ENCODE data around the gene ELMO2.

ELMO2 gene

DNA sequence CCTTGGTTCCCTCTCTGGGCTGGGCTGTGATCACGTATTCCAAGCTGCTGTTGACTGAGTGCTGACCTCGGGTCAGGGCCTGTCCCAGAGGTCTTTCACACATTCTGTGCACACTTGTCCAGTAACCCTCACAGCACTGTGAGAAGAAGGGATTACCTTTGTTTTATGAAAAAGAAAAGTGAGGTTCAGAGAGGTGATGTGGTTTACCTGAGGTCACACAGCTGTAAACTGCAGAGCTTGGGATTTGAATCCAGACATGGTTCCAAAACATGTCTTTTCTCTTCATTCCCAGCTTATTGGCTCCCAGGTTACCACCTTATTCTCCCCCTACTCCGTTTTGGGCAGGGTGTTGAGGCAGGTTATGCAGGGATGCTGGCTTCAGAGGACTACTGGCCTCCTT lies 69.7 kb downstream of the ELMO2 start:
- DNase-seq (ENCODE audit: low spot score) (no peak), ATAC-seq (ENCODE audit: low read depth) (no peak)
- H3K9me3 ChIP-seq (ENCODE audit: severe bottlenecking) = no peaks in the 10 kb centered on the region
- peaks cover 33% of the 10 kb centered on the region for H3K27me3 ChIP-seq (ENCODE audit: insufficient read depth, poor library complexity, severe bottlenecking)
- H3K4me1 ChIP-seq (ENCODE audit: insufficient read depth, poor library complexity, severe bottlenecking) = no peaks in the 10 kb centered on the region
- no peak overlapping the region for H3K4me3 ChIP-seq (ENCODE audit: severe bottlenecking)
- no peaks in the 10 kb centered on the region for H3K36me3 ChIP-seq (ENCODE audit: low read depth)
- H3K27ac ChIP-seq (ENCODE audit: poor library complexity, severe bottlenecking) = no peak overlapping the region
- TF ChIP-seq, protein P1, sequence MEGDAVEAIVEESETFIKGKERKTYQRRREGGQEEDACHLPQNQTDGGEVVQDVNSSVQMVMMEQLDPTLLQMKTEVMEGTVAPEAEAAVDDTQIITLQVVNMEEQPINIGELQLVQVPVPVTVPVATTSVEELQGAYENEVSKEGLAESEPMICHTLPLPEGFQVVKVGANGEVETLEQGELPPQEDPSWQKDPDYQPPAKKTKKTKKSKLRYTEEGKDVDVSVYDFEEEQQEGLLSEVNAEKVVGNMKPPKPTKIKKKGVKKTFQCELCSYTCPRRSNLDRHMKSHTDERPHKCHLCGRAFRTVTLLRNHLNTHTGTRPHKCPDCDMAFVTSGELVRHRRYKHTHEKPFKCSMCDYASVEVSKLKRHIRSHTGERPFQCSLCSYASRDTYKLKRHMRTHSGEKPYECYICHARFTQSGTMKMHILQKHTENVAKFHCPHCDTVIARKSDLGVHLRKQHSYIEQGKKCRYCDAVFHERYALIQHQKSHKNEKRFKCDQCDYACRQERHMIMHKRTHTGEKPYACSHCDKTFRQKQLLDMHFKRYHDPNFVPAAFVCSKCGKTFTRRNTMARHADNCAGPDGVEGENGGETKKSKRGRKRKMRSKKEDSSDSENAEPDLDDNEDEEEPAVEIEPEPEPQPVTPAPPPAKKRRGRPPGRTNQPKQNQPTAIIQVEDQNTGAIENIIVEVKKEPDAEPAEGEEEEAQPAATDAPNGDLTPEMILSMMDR (IDR thresholded peaks at IDR 0.05; ENCODE audit: poor library complexity, severe bottlenecking) = no peak

DNA sequence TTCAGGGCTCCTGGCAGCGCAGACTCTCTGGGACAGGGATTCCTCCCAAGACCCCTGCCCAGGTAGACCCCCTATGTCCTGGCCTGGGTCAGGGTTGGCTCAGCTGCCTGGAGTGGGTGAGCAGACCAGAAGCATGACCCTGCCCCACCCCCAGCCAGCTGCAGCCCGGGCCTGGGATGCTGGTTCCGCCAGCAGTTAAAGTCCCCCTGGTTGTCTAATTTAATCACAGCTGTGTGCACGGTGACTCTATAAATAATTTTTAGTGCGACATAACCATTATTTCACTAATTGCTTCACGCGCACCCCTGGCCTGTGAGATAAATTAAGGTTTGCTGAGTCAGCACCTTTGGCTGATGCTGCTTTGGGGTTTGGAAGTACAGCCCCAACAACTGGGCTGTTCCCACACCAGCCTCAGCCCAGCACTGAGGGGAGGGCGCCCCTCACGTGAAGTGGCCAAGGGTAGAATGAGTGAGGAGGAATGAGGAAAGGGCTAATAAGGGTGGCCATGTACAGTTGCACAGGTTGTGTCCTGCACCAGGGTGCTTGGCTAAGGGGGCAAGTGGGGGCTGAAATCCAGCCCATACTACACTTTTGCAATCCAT lies 72.0 kb downstream of the ELMO2 start:
- Histone ChIP-seq H3K9me3 (ENCODE audit: severe bottlenecking) (no peaks in the 10 kb centered on the region), H3K4me3 (ENCODE audit: severe bottlenecking) (no peak overlapping the region), H3K4me1 (ENCODE audit: insufficient read depth, poor library complexity, severe bottlenecking) (no peaks in the 10 kb centered on the region), H3K27me3 (ENCODE audit: insufficient read depth, poor library complexity, severe bottlenecking) (peaks cover 19% of the 10 kb centered on the region), H3K27ac (ENCODE audit: poor library complexity, severe bottlenecking) (no peak overlapping the region), H3K36me3 (ENCODE audit: low read depth) (no peaks in the 10 kb centered on the region)
- no peak for DNase-seq (ENCODE audit: low spot score)
- TF ChIP-seq, protein P1 (IDR thresholded peaks at IDR 0.05; ENCODE audit: poor library complexity, severe bottlenecking) = no peak
- ATAC-seq (ENCODE audit: low read depth) = no peak

DNA sequence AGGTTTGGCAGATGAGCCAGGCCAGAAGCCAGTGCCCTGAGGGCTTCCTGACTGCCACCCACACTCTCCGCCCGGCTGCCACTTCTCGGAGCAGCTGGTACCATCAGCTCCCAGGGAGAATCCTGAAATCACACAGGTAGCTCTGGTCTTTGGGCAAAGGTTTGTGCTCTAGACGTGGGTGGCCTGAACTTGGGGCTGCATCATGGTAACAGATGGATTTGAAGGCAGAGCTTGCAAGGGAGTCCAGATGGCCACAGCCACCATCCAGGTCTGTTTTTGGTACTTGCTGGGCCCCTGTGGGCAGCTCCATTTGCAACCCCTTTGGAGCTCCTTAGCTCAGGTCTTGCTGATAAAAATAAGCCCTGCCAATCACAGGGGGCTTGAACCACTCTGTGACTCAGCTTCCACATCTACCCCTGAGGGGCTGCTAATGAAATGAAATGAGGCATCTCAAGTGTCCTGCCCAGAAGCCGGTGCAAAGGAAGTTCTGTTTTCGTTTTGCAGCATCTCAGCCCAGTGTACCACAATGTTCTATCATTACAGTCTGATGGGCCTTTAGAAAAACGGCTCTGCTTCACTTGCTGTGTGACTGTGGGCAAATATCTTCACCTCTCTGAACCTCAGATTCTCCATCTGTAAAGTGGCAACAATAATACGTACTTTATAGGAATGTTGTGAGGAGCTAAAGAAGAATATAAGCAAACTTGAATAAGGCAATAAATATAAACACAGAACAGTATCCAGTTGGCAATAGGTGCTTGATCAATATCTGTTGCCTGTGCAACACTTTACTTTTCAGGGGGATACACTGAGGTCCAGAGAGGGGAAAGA lies 73.0 kb downstream of the ELMO2 start:
- Histone ChIP-seq H3K27ac (ENCODE audit: poor library complexity, severe bottlenecking) (no peak overlapping the region), H3K4me1 (ENCODE audit: insufficient read depth, poor library complexity, severe bottlenecking) (no peaks in the 10 kb centered on the region), H3K9me3 (ENCODE audit: severe bottlenecking) (no peaks in the 10 kb centered on the region), H3K4me3 (ENCODE audit: severe bottlenecking) (no peak overlapping the region), H3K27me3 (ENCODE audit: insufficient read depth, poor library complexity, severe bottlenecking) (peaks cover 9% of the 10 kb centered on the region), H3K36me3 (ENCODE audit: low read depth) (no peaks in the 10 kb centered on the region)
- TF ChIP-seq, protein P1 (IDR thresholded peaks at IDR 0.05; ENCODE audit: poor library complexity, severe bottlenecking) = no peak
- ATAC-seq (ENCODE audit: low read depth) (peak; percentile 49), DNase-seq (ENCODE audit: low spot score) (no peak)

DNA sequence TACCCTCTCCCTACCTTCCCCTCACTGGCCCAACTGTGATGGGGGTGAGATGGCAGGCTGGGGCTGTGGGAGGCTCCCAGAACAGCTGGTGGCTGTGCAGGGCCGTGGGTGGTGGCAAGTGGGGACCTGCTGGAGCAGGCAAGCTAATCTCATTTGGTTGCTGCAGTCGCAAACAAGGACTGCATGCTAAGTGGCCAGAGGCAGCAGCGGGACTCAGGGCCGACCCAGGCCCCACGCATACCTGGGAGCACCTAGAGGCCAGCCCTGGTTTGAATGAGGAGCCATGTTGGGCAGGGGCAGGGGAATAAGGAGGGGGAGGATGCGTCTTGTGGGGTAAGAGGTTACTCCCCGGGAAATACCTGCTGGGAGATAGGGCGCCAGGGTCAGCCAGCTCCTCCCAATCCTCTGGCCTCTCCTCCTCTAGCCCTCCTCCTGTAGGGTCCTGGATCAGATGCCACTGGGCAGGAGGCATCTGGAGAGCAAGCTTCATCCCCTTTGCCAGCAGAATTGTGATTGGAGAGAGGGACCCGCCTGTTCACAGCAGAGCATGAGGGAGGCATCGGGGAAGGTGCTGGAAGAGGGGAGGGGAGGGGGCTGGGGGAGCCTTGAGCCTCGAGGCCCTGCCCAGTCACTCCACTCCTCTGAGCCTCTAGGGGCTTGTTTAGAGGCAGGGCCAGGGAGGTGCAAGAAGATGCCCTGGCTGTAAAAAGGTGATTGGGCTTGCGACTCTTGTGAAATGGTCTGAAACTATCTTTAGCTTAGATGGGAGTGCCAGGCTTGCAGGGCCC lies 73.8 kb downstream of the ELMO2 start:
- Histone ChIP-seq H3K4me3 (ENCODE audit: severe bottlenecking) (no peak overlapping the region), H3K27ac (ENCODE audit: poor library complexity, severe bottlenecking) (no peak overlapping the region), H3K4me1 (ENCODE audit: insufficient read depth, poor library complexity, severe bottlenecking) (no peaks in the 10 kb centered on the region), H3K27me3 (ENCODE audit: insufficient read depth, poor library complexity, severe bottlenecking) (peaks cover 4% of the 10 kb centered on the region), H3K36me3 (ENCODE audit: low read depth) (no peaks in the 10 kb centered on the region), H3K9me3 (ENCODE audit: severe bottlenecking) (no peaks in the 10 kb centered on the region)
- peak; percentile 8 for ATAC-seq (ENCODE audit: low read depth)
- no peak for DNase-seq (ENCODE audit: low spot score)
- TF ChIP-seq, protein P1 (IDR thresholded peaks at IDR 0.05; ENCODE audit: poor library complexity, severe bottlenecking) = no peak

Measured in RWPE2 (cell line).